HG02610 (cell line): ENCODE measurements around the gene NCAPG2.
A peak's percentile ranks its signal among the peaks of the same experiment; 100 is the strongest.

Experiments used
- ATAC-seq: cut with Tn5 transposase; IDR thresholded peaks from one replicate; pipeline ENCODE4 v1.9.1; 2021; ENCODE audit warnings: mild to moderate bottlenecking, moderate library complexity; ENCODE audit not compliant: unreplicated experiment

Gene NCAPG2

GRCh38 chr7:158704524-158705233 is at the start of gene NCAPG2:
Gene NCAPG2 (minus strand): TSS chr7:158704804. CDS start chr7:158701899, 2,905 bp downstream.
- peak; percentile 97 for ATAC-seq

GRCh38 chr7:158753900-158754299 is 49.3 kb upstream of the NCAPG2 start:
- no peak for ATAC-seq

- ATAC-seq = no peak
These were observed 47.1 kb upstream of the NCAPG2 start for GRCh38 chr7:158751751-158752150.

- ATAC-seq = no peak
These were observed 46.6 kb upstream of the NCAPG2 start for GRCh38 chr7:158751199-158751598.

- ATAC-seq = no peak
These were observed 46.1 kb upstream of the NCAPG2 start for GRCh38 chr7:158750702-158751101.

- no peak for ATAC-seq
These were observed 44.8 kb upstream of the NCAPG2 start for GRCh38 chr7:158749396-158749795.

- no peak for ATAC-seq
These were observed 43.7 kb upstream of the NCAPG2 start for GRCh38 chr7:158748335-158748734.

- no peak for ATAC-seq
These were observed 42.8 kb upstream of the NCAPG2 start for GRCh38 chr7:158747408-158747807.

- ATAC-seq = no peak
These were observed 42.4 kb upstream of the NCAPG2 start for GRCh38 chr7:158746957-158747356.

GRCh38 chr7:158745057-158745715 is 40.6 kb upstream of the NCAPG2 start:
- no peak for ATAC-seq

- no peak for ATAC-seq
These were observed 39.5 kb upstream of the NCAPG2 start for GRCh38 chr7:158744070-158744469.

- no peak for ATAC-seq
These were observed 38.6 kb upstream of the NCAPG2 start for GRCh38 chr7:158743219-158743618.

- ATAC-seq = no peak
These were observed 37.6 kb upstream of the NCAPG2 start for GRCh38 chr7:158742065-158742821.

GRCh38 chr7:158741294-158741666 is 36.7 kb upstream of the NCAPG2 start:
- no peak for ATAC-seq

- no peak for ATAC-seq
These were observed 36.2 kb upstream of the NCAPG2 start for GRCh38 chr7:158740657-158741293.

GRCh38 chr7:158740013-158740656 is 35.5 kb upstream of the NCAPG2 start:
- no peak for ATAC-seq

GRCh38 chr7:158738841-158739240 is 34.2 kb upstream of the NCAPG2 start:
- ATAC-seq = no peak

- ATAC-seq = no peak
These were observed 32.6 kb upstream of the NCAPG2 start for GRCh38 chr7:158737064-158737695.

- ATAC-seq = no peak
These were observed 31.3 kb upstream of the NCAPG2 start for GRCh38 chr7:158735935-158736334.

- ATAC-seq = no peak
These were observed 30.3 kb upstream of the NCAPG2 start for GRCh38 chr7:158734861-158735260.
